ENCODE data around the gene PLCB4.

Gene PLCB4

GRCh38 chr20:9499126-9499899 lies 430.4 kb downstream of the PLCB4 start:
- no peak overlapping the region for H3K18ac ChIP-seq (ENCODE audit: low read length)
- no peak overlapping the region for H2BK120ac ChIP-seq (ENCODE audit: insufficient read depth, low read length, poor library complexity)
- H3K36me3 ChIP-seq (ENCODE audit: control insufficient read depth in 1 of 2, insufficient read depth in 2 of 2, low read length in 2 of 2) = no peaks in the 10 kb centered on the region
- H3K4me2 ChIP-seq (ENCODE audit: low read length) = no peak overlapping the region
- no peak overlapping the region for H4K8ac ChIP-seq (ENCODE audit: low read depth, low read length)
- no peak for DNase-seq
- H3K9ac ChIP-seq (ENCODE audit: low read length) = no peak overlapping the region
- H3K4me3 ChIP-seq (ENCODE audit: low read depth, low read length) = no peak overlapping the region
- H4K12ac ChIP-seq (ENCODE audit: low read depth, low read length) = no peak overlapping the region
- H2BK5ac ChIP-seq (ENCODE audit: low read depth, low read length, poor library complexity) = no peak overlapping the region
- H3K79me1 ChIP-seq (ENCODE audit: low read length) = no peaks in the 10 kb centered on the region
- no peak overlapping the region for H3K14ac ChIP-seq (ENCODE audit: low read length)
- no peaks in the 10 kb centered on the region for H3K27me3 ChIP-seq (ENCODE audit: insufficient read depth, low read length)
- H3K79me2 ChIP-seq (ENCODE audit: control insufficient read depth, insufficient read depth, low read length, poor library complexity) = no peaks in the 10 kb centered on the region
- no peak overlapping the region for H3K27ac ChIP-seq (ENCODE audit: low read depth, low read length)
- H3K4me1 ChIP-seq (ENCODE audit: control insufficient read depth in 1 of 2, insufficient read depth in 2 of 2, low read length in 2 of 2) = no peaks in the 10 kb centered on the region
- WGBS (ENCODE audit: extremely low coverage, insufficient coverage, insufficient read length) = no CpG with 5 or more reads among the region's 5 CpGs
- H3K23ac ChIP-seq (ENCODE audit: low read length) = no peak overlapping the region
- no peak overlapping the region for H3K4ac ChIP-seq (ENCODE audit: low read depth, low read length)
- H2AFZ ChIP-seq (ENCODE audit: insufficient read depth, low read length, poor library complexity) = no peak overlapping the region
- H4K91ac ChIP-seq (ENCODE audit: low read depth, low read length) = no peak overlapping the region
- H2BK12ac ChIP-seq (ENCODE audit: low read length) = no peak overlapping the region
- H2AK5ac ChIP-seq (ENCODE audit: low read length) = no peak overlapping the region
- H3K9me3 ChIP-seq (ENCODE audit: insufficient read depth, low read depth, low read length) = no peaks in the 10 kb centered on the region

- Histone ChIP-seq H4K12ac (ENCODE audit: low read depth, low read length) (no peak overlapping the region), H3K79me1 (ENCODE audit: low read length) (no peaks in the 10 kb centered on the region), H3K23ac (ENCODE audit: low read length) (no peak overlapping the region), H4K8ac (ENCODE audit: low read depth, low read length) (no peak overlapping the region), H3K36me3 (ENCODE audit: control insufficient read depth in 1 of 2, insufficient read depth in 2 of 2, low read length in 2 of 2) (no peaks in the 10 kb centered on the region), H3K4ac (ENCODE audit: low read depth, low read length) (no peak overlapping the region), H3K14ac (ENCODE audit: low read length) (no peak overlapping the region), H2BK12ac (ENCODE audit: low read length) (no peak overlapping the region), H3K4me2 (ENCODE audit: low read length) (no peak overlapping the region), H2AFZ (ENCODE audit: insufficient read depth, low read length, poor library complexity) (no peak overlapping the region), H3K18ac (ENCODE audit: low read length) (no peak overlapping the region), H3K79me2 (ENCODE audit: control insufficient read depth, insufficient read depth, low read length, poor library complexity) (no peaks in the 10 kb centered on the region), H2BK5ac (ENCODE audit: low read depth, low read length, poor library complexity) (no peak overlapping the region), H3K9me3 (ENCODE audit: insufficient read depth, low read depth, low read length) (no peaks in the 10 kb centered on the region), H3K4me1 (ENCODE audit: control insufficient read depth in 1 of 2, insufficient read depth in 2 of 2, low read length in 2 of 2) (no peaks in the 10 kb centered on the region), H2BK120ac (ENCODE audit: insufficient read depth, low read length, poor library complexity) (no peak overlapping the region), H3K27ac (ENCODE audit: low read depth, low read length) (no peak overlapping the region), H3K4me3 (ENCODE audit: low read depth, low read length) (no peak overlapping the region), H4K91ac (ENCODE audit: low read depth, low read length) (no peak overlapping the region), H3K27me3 (ENCODE audit: insufficient read depth, low read length) (peaks cover 4% of the 10 kb centered on the region), H2AK5ac (ENCODE audit: low read length) (no peak overlapping the region), H3K9ac (ENCODE audit: low read length) (no peak overlapping the region)
- no CpG with 5 or more reads among the region's 2 CpGs for WGBS (ENCODE audit: extremely low coverage, insufficient coverage, insufficient read length)
- DNase-seq = peak; percentile 11 to 20
These were observed 431.2 kb downstream of the PLCB4 start for GRCh38 chr20:9500121-9500520.

- WGBS (ENCODE audit: extremely low coverage, insufficient coverage, insufficient read length) = no CpG with 5 or more reads among the region's 2 CpGs
These were observed 432.6 kb downstream of the PLCB4 start for GRCh38 chr20:9501473-9501872.

GRCh38 chr20:9503526-9504245 lies 434.8 kb downstream of the PLCB4 start:
- no peak overlapping the region for H2BK5ac ChIP-seq (ENCODE audit: low read depth, low read length, poor library complexity)
- H3K4me3 ChIP-seq (ENCODE audit: low read depth, low read length) = no peak overlapping the region
- H3K18ac ChIP-seq (ENCODE audit: low read length) = no peak overlapping the region
- no peak overlapping the region for H4K91ac ChIP-seq (ENCODE audit: low read depth, low read length)
- H2AFZ ChIP-seq (ENCODE audit: insufficient read depth, low read length, poor library complexity) = no peak overlapping the region
- WGBS (ENCODE audit: extremely low coverage, insufficient coverage, insufficient read length) = no CpG with 5 or more reads among the region's 9 CpGs
- no peak overlapping the region for H2AK5ac ChIP-seq (ENCODE audit: low read length)
- H3K27me3 ChIP-seq (ENCODE audit: insufficient read depth, low read length) = peaks cover 38% of the 10 kb centered on the region
- H4K12ac ChIP-seq (ENCODE audit: low read depth, low read length) = no peak overlapping the region
- no peak overlapping the region for H4K8ac ChIP-seq (ENCODE audit: low read depth, low read length)
- H3K27ac ChIP-seq (ENCODE audit: low read depth, low read length) = no peak overlapping the region
- no peaks in the 10 kb centered on the region for H3K36me3 ChIP-seq (ENCODE audit: control insufficient read depth in 1 of 2, insufficient read depth in 2 of 2, low read length in 2 of 2)
- no peaks in the 10 kb centered on the region for H3K79me2 ChIP-seq (ENCODE audit: control insufficient read depth, insufficient read depth, low read length, poor library complexity)
- peaks cover 8% of the 10 kb centered on the region for H3K9me3 ChIP-seq (ENCODE audit: insufficient read depth, low read depth, low read length)
- H3K4me2 ChIP-seq (ENCODE audit: low read length) = no peak overlapping the region
- H2BK120ac ChIP-seq (ENCODE audit: insufficient read depth, low read length, poor library complexity) = no peak overlapping the region
- no peak overlapping the region for H3K9ac ChIP-seq (ENCODE audit: low read length)
- no peak overlapping the region for H3K14ac ChIP-seq (ENCODE audit: low read length)
- H3K79me1 ChIP-seq (ENCODE audit: low read length) = no peaks in the 10 kb centered on the region
- DNase-seq = no peak
- H3K4me1 ChIP-seq (ENCODE audit: control insufficient read depth in 1 of 2, insufficient read depth in 2 of 2, low read length in 2 of 2) = no peaks in the 10 kb centered on the region
- H3K23ac ChIP-seq (ENCODE audit: low read length) = no peak overlapping the region
- no peak overlapping the region for H2BK12ac ChIP-seq (ENCODE audit: low read length)
- no peak overlapping the region for H3K4ac ChIP-seq (ENCODE audit: low read depth, low read length)

More at GRCh38 chr20:9501473-9501872, 432.6 kb downstream of the PLCB4 start:
- Histone ChIP-seq H3K9me3 (ENCODE audit: insufficient read depth, low read depth, low read length) (peaks cover 5% of the 10 kb centered on the region), H3K27me3 (ENCODE audit: insufficient read depth, low read length) (peaks cover 16% of the 10 kb centered on the region), H3K4me2 (ENCODE audit: low read length) (no peak overlapping the region), H2BK120ac (ENCODE audit: insufficient read depth, low read length, poor library complexity) (no peak overlapping the region), H2BK12ac (ENCODE audit: low read length) (no peak overlapping the region), H4K91ac (ENCODE audit: low read depth, low read length) (no peak overlapping the region), H2AFZ (ENCODE audit: insufficient read depth, low read length, poor library complexity) (no peak overlapping the region), H3K79me2 (ENCODE audit: control insufficient read depth, insufficient read depth, low read length, poor library complexity) (no peaks in the 10 kb centered on the region), H3K4me1 (ENCODE audit: control insufficient read depth in 1 of 2, insufficient read depth in 2 of 2, low read length in 2 of 2) (no peaks in the 10 kb centered on the region), H3K79me1 (ENCODE audit: low read length) (no peaks in the 10 kb centered on the region), H4K8ac (ENCODE audit: low read depth, low read length) (no peak overlapping the region), H2BK5ac (ENCODE audit: low read depth, low read length, poor library complexity) (no peak overlapping the region), H3K18ac (ENCODE audit: low read length) (no peak overlapping the region), H3K14ac (ENCODE audit: low read length) (no peak overlapping the region), H2AK5ac (ENCODE audit: low read length) (no peak overlapping the region), H3K36me3 (ENCODE audit: control insufficient read depth in 1 of 2, insufficient read depth in 2 of 2, low read length in 2 of 2) (no peaks in the 10 kb centered on the region), H3K9ac (ENCODE audit: low read length) (no peak overlapping the region), H3K4me3 (ENCODE audit: low read depth, low read length) (no peak overlapping the region), H3K4ac (ENCODE audit: low read depth, low read length) (no peak overlapping the region), H3K23ac (ENCODE audit: low read length) (no peak overlapping the region), H3K27ac (ENCODE audit: low read depth, low read length) (no peak overlapping the region), H4K12ac (ENCODE audit: low read depth, low read length) (no peak overlapping the region)
- DNase-seq = no peak
